ENCODE data around the gene MAT2A. TPM values are rescaled to one million over a fixed set of nuclear protein-coding genes. Genes with fewer than 3 reads are reported as not detected.

Gene MAT2A
- total and polyA plus RNA-seq, 9 of the 15 experiments (the other 6 are each of a cell fraction or from before 2014, with no cell fraction given), result 130 to 1,027 (median 240) TPM

GRCh38 chr2:85523903-85524335, 15.0 kb upstream of the MAT2A start:
- BruUV-seq (replicated peaks), result no TSS peak
- H3K4me1 ChIP-seq (replicated peaks in 1 of 2; ENCODE audit: control insufficient read depth in 2 of 2, insufficient read depth in 2 of 2, low read length in 2 of 2), result peaks cover 26 to 27% of the 10 kb centered on the region in 2 experiments
- intact Hi-C loops (cut with micrococcal nuclease), result no loop called here
- no peak for ATAC-seq
- ChIA-PET POLR2A (interaction anchor here (0.6 to 4.2 kb wide), 11 partner anchors 9 to 88 kb away, joined by 3 to 96 read pairs (median 5); partner anchors contain the start of genes C2orf68 and MAT2A), CTCF (ENCODE audit: low intra/inter-chr PET ratio) (no interaction called here)
- H3K9me3 ChIP-seq (replicated peaks; ENCODE audit: control insufficient read depth, insufficient read depth, low read depth, low read length), result no peaks in the 10 kb centered on the region
- 55% methylated on average over 5 of the region's 5 CpGs for WGBS (ENCODE audit: insufficient coverage, low coverage, missing lambda C conversion rate)
- H3K9me1 ChIP-seq (ENCODE audit: control insufficient read depth, insufficient read depth, low read length), result no peaks in the 10 kb centered on the region
- no peak for FAIRE-seq
- in situ Hi-C loops (cut with MboI), result no loop called here
- H2AFZ ChIP-seq (ENCODE audit: low read depth, low read length), result peak overlapping the region; percentile 95
- no peak for DNase-seq (ENCODE audit: extremely low read depth in 1 of 4, low spot score in 3 of 4)
- no peaks in the 10 kb centered on the region for H4K20me1 ChIP-seq (replicated peaks; ENCODE audit: control insufficient read depth, insufficient read depth, low read length)
- H3K4me2 ChIP-seq (ENCODE audit: insufficient read depth, low read length), result peak overlapping the region; percentile 44; the same call in 1 of the 2 replicates
- H3K9ac ChIP-seq (ENCODE audit: insufficient read depth in 1 of 2, low read depth in 2 of 2, low read length in 2 of 2), result peak overlapping the region; percentile 49 to 80; a peak in 2 of 4 replicates
- no peaks in the 10 kb centered on the region for H3K79me2 ChIP-seq (ENCODE audit: control insufficient read depth, insufficient read depth, low read length)
- H3K4me3 ChIP-seq, result no peak overlapping the region
- no peaks in the 10 kb centered on the region for H3K27me3 ChIP-seq (ENCODE audit: control insufficient read depth in 2 of 2, insufficient read depth in 2 of 2, low read length in 2 of 2)
- no peaks in the 10 kb centered on the region for H3K36me3 ChIP-seq (ENCODE audit: control insufficient read depth, insufficient read depth, low read length)
- TF ChIP-seq CHAMP1 (IDR thresholded peaks at IDR 0.05) (no peak), ESRRA (IDR thresholded peaks at IDR 0.05; ENCODE audit: borderline replicate concordance, low read depth) (0 out of 2 replicates have a peak, but pooled peaks have one; percentile 11), YY1 (IDR thresholded peaks at IDR 0.05; ENCODE audit: borderline replicate concordance in 1 of 3, control insufficient read depth in 1 of 3, extremely low read depth in 1 of 3, insufficient read depth in 3 of 3, insufficient read length in 1 of 3, insufficient replicate concordance in 2 of 3, low read depth in 1 of 3, low read length in 2 of 3) (peak in 1 of 3 experiments; percentile 2), NR2C2 (CRISPR knock-in tag; IDR thresholded peaks at IDR 0.05) (no peak), NR2C2 (tag; IDR thresholded peaks at IDR 0.05) (0 out of 2 replicates have a peak, but pooled peaks have one; percentile 27), MEF2A (IDR thresholded peaks at IDR 0.05; ENCODE audit: control insufficient read depth, low read depth, low read length) (no peak), SP1 (CRISPR knock-in tag; IDR thresholded peaks at IDR 0.05) (no peak)
- TF ChIP-seq, protein P1, sequence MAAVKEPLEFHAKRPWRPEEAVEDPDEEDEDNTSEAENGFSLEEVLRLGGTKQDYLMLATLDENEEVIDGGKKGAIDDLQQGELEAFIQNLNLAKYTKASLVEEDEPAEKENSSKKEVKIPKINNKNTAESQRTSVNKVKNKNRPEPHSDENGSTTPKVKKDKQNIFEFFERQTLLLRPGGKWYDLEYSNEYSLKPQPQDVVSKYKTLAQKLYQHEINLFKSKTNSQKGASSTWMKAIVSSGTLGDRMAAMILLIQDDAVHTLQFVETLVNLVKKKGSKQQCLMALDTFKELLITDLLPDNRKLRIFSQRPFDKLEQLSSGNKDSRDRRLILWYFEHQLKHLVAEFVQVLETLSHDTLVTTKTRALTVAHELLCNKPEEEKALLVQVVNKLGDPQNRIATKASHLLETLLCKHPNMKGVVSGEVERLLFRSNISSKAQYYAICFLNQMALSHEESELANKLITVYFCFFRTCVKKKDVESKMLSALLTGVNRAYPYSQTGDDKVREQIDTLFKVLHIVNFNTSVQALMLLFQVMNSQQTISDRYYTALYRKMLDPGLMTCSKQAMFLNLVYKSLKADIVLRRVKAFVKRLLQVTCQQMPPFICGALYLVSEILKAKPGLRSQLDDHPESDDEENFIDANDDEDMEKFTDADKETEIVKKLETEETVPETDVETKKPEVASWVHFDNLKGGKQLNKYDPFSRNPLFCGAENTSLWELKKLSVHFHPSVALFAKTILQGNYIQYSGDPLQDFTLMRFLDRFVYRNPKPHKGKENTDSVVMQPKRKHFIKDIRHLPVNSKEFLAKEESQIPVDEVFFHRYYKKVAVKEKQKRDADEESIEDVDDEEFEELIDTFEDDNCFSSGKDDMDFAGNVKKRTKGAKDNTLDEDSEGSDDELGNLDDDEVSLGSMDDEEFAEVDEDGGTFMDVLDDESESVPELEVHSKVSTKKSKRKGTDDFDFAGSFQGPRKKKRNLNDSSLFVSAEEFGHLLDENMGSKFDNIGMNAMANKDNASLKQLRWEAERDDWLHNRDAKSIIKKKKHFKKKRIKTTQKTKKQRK (IDR thresholded peaks at IDR 0.05; ENCODE audit: borderline replicate concordance, low read depth, low read length), result no peak
- H3K27ac ChIP-seq (ENCODE audit: extremely low read depth, low read depth, low read length), result peak overlapping the region; percentile 65; the same call in 2 of the 3 replicates

All from K562 (cell line).